GM12873 (cell line): Measurements from ENCODE around the gene CASQ2.

Experiments
- TF ChIP-seq, protein P1 (sequence below): IDR thresholded peaks from 2 replicates; pipeline ENCODE4 v1.5.1; 2012; ENCODE audit warnings: low read depth, mild to moderate bottlenecking, moderate library complexity, low read length, control low read depth; ENCODE audit not compliant: insufficient read depth; ENCODE audit errors: missing control alignments

The CASQ2 gene

DNA sequence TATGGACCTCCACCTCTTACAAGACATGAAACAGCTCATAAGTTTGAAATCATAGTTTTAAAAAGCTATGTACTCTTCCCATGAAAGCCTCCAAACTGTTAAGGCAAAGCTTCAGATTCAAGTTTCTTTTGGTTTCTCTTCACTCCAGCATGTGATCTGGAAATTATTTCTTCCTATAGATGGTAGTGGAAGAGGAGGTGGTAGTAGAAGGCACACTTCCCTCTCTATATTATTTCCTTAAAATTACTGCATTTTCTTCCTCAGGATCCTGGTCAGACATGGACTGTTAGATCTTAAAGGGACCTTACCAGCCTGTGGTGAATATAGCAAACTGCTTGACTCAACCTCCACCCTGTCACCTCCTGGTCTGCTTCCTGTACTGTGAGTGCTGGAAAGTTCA lies 40.6 kb upstream of the CASQ2 start:
- TF ChIP-seq, protein P1, sequence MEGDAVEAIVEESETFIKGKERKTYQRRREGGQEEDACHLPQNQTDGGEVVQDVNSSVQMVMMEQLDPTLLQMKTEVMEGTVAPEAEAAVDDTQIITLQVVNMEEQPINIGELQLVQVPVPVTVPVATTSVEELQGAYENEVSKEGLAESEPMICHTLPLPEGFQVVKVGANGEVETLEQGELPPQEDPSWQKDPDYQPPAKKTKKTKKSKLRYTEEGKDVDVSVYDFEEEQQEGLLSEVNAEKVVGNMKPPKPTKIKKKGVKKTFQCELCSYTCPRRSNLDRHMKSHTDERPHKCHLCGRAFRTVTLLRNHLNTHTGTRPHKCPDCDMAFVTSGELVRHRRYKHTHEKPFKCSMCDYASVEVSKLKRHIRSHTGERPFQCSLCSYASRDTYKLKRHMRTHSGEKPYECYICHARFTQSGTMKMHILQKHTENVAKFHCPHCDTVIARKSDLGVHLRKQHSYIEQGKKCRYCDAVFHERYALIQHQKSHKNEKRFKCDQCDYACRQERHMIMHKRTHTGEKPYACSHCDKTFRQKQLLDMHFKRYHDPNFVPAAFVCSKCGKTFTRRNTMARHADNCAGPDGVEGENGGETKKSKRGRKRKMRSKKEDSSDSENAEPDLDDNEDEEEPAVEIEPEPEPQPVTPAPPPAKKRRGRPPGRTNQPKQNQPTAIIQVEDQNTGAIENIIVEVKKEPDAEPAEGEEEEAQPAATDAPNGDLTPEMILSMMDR = no peak

DNA sequence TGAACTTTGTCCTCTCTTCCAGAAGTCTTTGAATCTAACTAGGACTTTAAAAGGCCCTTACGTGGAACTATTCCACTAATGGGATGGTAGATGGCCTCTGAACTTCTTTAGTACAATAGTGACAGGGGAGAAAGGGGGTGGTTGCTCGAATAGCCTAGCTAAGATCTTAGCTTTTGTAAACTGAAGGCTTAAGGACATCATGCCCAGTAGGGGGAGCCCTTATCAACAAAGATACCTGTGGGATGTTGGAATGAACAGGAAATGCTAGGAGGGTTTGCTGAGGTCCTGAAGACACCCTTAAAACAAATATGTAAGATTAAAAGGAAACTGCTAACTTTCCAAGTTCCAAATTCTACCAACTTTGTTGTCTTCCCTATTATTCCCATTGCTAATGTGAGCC lies 39.2 kb upstream of the CASQ2 start:
- TF ChIP-seq, protein P1 = peak; percentile 73

DNA sequence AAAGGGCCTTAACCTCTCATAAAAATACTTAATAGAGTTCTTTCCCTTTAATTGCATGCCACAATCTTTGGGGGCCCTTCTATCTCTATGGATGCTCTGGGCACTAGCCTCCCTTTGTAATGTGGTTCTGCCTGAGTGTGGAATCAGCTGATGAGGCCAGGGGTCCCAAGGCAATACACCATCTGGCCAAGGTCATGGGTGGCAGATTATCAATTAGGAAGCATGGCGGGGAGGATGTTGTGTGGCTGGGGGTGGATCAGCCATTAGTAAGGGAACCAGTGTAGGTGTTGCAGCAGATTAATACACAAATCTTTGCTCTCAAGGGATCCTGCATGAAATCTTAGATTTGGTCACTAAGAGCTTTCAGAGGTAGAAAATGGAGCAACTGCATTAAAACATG lies 37.1 kb upstream of the CASQ2 start:
- TF ChIP-seq, protein P1 = no peak

DNA sequence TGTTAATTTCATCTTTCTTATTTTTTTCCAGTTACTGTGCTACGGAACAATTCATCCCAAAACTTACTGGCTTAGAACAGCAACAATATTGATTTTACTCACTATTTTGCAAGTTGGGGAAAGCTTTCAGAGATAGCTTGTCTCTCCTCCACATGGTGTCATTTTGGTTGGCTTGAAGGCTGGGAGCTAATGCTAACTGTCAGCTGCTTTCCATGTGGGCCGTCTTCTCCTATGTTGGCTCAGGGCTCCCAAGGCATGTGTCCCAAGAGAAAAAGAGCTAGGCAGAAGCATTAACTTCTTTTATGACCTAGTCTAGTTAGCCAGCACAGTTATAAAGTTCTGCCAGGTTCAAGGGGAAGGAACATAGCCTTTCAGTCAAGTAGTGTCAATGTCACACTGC lies 33.9 kb upstream of the CASQ2 start:
- TF ChIP-seq, protein P1 = no peak

DNA sequence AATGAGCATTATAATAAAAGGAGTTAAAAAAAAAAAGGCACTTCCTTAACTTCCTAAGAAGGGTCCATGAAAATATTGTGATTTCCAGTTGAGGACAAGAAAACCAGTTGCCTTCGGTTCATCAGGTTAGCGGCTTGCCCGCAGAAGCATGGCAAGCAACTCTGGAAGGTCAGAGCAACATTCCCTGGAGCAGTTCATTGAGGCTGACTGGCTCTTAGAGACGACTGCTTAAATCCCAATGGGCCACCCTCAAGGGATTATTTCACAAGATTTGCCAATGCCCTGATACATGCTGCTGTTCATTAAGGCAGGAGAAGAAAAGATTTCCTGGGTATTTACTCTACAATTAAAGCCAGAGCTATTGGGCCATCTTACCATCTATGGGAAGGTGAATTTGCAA lies 29.0 kb upstream of the CASQ2 start:
- TF ChIP-seq, protein P1 = no peak

DNA sequence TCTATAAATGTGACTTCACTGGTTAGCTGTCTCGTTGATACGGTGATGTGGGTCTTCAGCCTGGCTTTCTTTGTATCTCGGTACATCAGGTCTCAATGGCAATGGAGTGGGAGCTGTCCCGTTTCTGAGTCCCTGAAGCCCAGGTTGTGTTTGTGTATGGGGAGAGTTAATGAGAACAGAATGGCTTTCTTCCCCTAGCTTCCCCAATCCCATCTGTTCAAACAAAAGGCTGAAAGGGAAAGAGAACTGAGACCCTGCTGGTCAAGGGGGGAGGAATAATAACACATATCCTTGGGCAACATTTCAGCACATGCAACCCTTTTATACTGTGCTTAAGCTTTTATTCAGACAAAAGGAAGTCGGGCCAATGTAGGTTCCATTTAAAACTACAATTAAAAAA lies 28.4 kb upstream of the CASQ2 start:
- TF ChIP-seq, protein P1 = no peak

DNA sequence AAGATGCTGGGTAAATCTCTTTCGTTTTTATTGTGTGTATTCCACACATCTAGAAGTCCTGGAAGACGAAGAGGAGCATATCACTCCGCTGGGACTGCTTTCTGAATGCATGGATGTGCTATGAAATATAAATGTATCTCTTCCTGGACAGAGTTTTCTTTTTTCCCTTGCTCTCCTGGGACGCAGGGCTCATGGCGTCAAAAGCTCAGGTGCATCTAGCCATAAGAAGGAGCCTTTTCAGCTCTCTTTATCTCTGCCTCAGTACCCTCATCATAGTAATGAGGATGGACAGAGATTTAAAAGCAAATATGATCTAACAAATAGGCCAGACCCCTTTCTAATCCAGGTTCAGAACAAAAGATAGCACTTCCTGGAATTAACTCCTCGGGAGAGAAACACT lies 27.5 kb upstream of the CASQ2 start:
- TF ChIP-seq, protein P1 = no peak
